ENCODE results near the gene ECHS1. TPM values are rescaled to one million over a fixed set of nuclear protein-coding genes. Genes with fewer than 3 reads are reported as not detected.
A peak's percentile ranks its signal among the peaks of the same experiment; 100 is the strongest.

ECHS1 gene
- total and polyA plus RNA-seq, 9 of the 15 experiments (the other 6 are each of a cell fraction or from before 2014, with no cell fraction given), result 16.6 to 100 (median 68.1) TPM

- Histone ChIP-seq H3K27ac (ENCODE audit: extremely low read depth, low read depth, low read length) (no peak overlapping the region), H3K27me3 (ENCODE audit: control insufficient read depth in 2 of 2, insufficient read depth in 2 of 2, low read length in 2 of 2) (peaks cover 6 to 9% of the 10 kb centered on the region in 2 experiments; a peak in 4 of 5 replicates), H3K9me3 (replicated peaks; ENCODE audit: control insufficient read depth, insufficient read depth, low read depth, low read length) (no peaks in the 10 kb centered on the region), H4K20me1 (replicated peaks; ENCODE audit: control insufficient read depth, insufficient read depth, low read length) (no peaks in the 10 kb centered on the region), H3K4me1 (replicated peaks in 1 of 2; ENCODE audit: control insufficient read depth in 2 of 2, insufficient read depth in 2 of 2, low read length in 2 of 2) (peaks cover 0 to 45% of the 10 kb centered on the region in 2 experiments; a peak in 2 of 5 replicates), H3K36me3 (ENCODE audit: control insufficient read depth, insufficient read depth, low read length) (no peaks in the 10 kb centered on the region), H3K4me2 (ENCODE audit: insufficient read depth, low read length) (peak overlapping the region; percentile 49), H3K79me2 (ENCODE audit: control insufficient read depth, insufficient read depth, low read length) (no peaks in the 10 kb centered on the region), H2AFZ (ENCODE audit: low read depth, low read length) (peak overlapping the region; percentile 44; the same call in 1 of the 2 replicates), H3K9me1 (ENCODE audit: control insufficient read depth, insufficient read depth, low read length) (no peaks in the 10 kb centered on the region), H3K4me3 (no peak overlapping the region), H3K9ac (ENCODE audit: insufficient read depth in 1 of 2, low read depth in 2 of 2, low read length in 2 of 2) (0 out of 4 replicates have a peak overlapping the region, but pooled peaks of 1 of the 2 experiments have one; percentile 20)
- FAIRE-seq (peak; percentile 79), DNase-seq (ENCODE audit: extremely low read depth in 1 of 4, low spot score in 3 of 4) (peak; percentile 69 to 87 (median 74)), ATAC-seq (peak; percentile 97)
- intact Hi-C loops (cut with micrococcal nuclease), result loop anchor here (5.0 to 10.0 kb wide), 3 partner anchors 65 to 155 kb away; partner anchors contain the start of gene MTG1
- BruUV-seq (replicated peaks), result no TSS peak
- ChIA-PET CTCF (ENCODE audit: low intra/inter-chr PET ratio) (interaction anchor here (0.6 kb wide), 1 partner anchor 15 kb away, joined by 4 read pairs; no protein-coding TSS in a partner anchor), POLR2A (interaction anchor here (0.5 kb wide), 1 partner anchor 32 kb away, joined by 3 read pairs; no protein-coding TSS in a partner anchor)
- in situ Hi-C loops (cut with MboI), result loop anchor here (5.0 kb wide), 1 partner anchor 168 kb away; no protein-coding TSS in a partner anchor
- 14% methylated on average over 27 of the region's 37 CpGs for WGBS (ENCODE audit: insufficient coverage, low coverage, missing lambda C conversion rate)
- TF ChIP-seq CREM (IDR thresholded peaks at IDR 0.05; ENCODE audit: low read depth), result 0 out of 2 replicates have a peak, but pooled peaks have one; percentile 25
- peak; percentile 33; the same call in 1 of the 2 replicates for TF ChIP-seq ARID2 (IDR thresholded peaks at IDR 0.05)
- no peak for TF ChIP-seq TCF3 (CRISPR knock-in tag; IDR thresholded peaks at IDR 0.05)
- no peak for TF ChIP-seq HDGF (IDR thresholded peaks at IDR 0.05)
- TF ChIP-seq REST (IDR thresholded peaks at IDR 0.05; ENCODE audit: borderline replicate concordance), result peak; percentile 72; the same call in 1 of the 2 replicates
- no peak for TF ChIP-seq REST (CRISPR knock-in tag; IDR thresholded peaks at IDR 0.05; ENCODE audit: low read depth)
- TF ChIP-seq ZNF512 (tag; IDR thresholded peaks at IDR 0.05), result no peak
- no peak for TF ChIP-seq CREBBP (IDR thresholded peaks at IDR 0.05; ENCODE audit: low read depth, low read length)
- no peak for TF ChIP-seq IRF2 (CRISPR knock-in tag; IDR thresholded peaks at IDR 0.05)
- no peak for TF ChIP-seq DACH1 (IDR thresholded peaks at IDR 0.05; ENCODE audit: partially characterized antibody)
- no peak for TF ChIP-seq HDAC1 (IDR thresholded peaks at IDR 0.05)
- no peak for TF ChIP-seq GATAD2A (IDR thresholded peaks at IDR 0.05)
- no peak for TF ChIP-seq NFYB (IDR thresholded peaks at IDR 0.05; ENCODE audit: extremely low read depth, insufficient read length)
- TF ChIP-seq CXXC5 (CRISPR knock-in tag; IDR thresholded peaks at IDR 0.05), result no peak
These were observed 43.5 kb downstream of the ECHS1 start for GRCh38 chr10:133329491-133330202.
